Breast epithelium (tissue), 4 donors: ENCODE results near the gene LYG1. TPM values are rescaled to one million over a fixed set of nuclear protein-coding genes. Genes with fewer than 3 reads are reported as not detected.
"Not testable (repeated sequence)": the region's sequence is repeated elsewhere in the genome, so short reads cannot be mapped to it uniquely, and the experiment has no call there.

Experiments
- DNase-seq, 2 donors: peaks; one replicate each; pipeline ENCODE4 v3.0.0-alpha.2; 2019; ENCODE audit warnings: low spot score in 2 of 2
- H3K27ac ChIP-seq, 2 donors: fragments of 200-600 bp; sonication (generic) in 1 of 2; one replicate each; pipeline ENCODE4 v1.5.1; 2016 to 2019; ENCODE audit warnings: mild to moderate bottlenecking in 1 of 2
- H3K27me3 ChIP-seq, 2 donors: fragments of 200-600 bp; sonication (generic) in 1 of 2; one replicate each; pipeline versions ENCODE4 v1.5.1 to v1.6.0; 2017 to 2019; ENCODE audit warnings: control low read depth in 1 of 2, mild to moderate bottlenecking in 1 of 2
- H3K36me3 ChIP-seq: fragments of 200-600 bp; one replicate; pipeline ENCODE4 v1.5.1; 2019
- H3K4me1 ChIP-seq, 2 donors: fragments of 200-600 bp; sonication (generic); one replicate each; pipeline ENCODE4 v1.5.1; 2016 to 2019; ENCODE audit warnings: control low read depth in 1 of 2
- H3K4me3 ChIP-seq, 3 donors: fragments of 200-600 bp; sonication (generic); 1 replicate in 2 of 3; 2 replicates in 1 of 3; pipeline ENCODE4 v1.5.1; 2016 to 2019; ENCODE audit warnings: mild to moderate bottlenecking in 3 of 3, moderate library complexity in 2 of 3
- H3K9me3 ChIP-seq, 2 donors: fragments of 200-600 bp; sonication (generic) in 1 of 2; one replicate each; pipeline ENCODE4 v1.5.1; 2016 to 2019; ENCODE audit warnings: control low read depth in 1 of 2
- POLR2A ChIP-seq: fragments of 450-650 bp; IDR thresholded peaks from one replicate; pipeline ENCODE4 v1.6.1; 2016; ENCODE audit warnings: antibody characterized with exemption, mild to moderate bottlenecking, moderate library complexity
- POLR2AphosphoS5 ChIP-seq, 3 donors: sonication (generic); formaldehyde crosslinking; IDR thresholded peaks; one replicate each; pipeline ENCODE4 v1.6.1; 2017; ENCODE audit warnings: antibody characterized with exemption in 3 of 3
- intact Hi-C: fragments of 100-400 bp; cut with DNase I; formaldehyde crosslinking; loops from one replicate; pipeline ENCODE4 v1.15.1; 2023; ENCODE audit warnings: low total_unique reads
- total RNA-seq, 3 donors: library from RNA; depleted of rRNA; stranded (reverse); fragments of >200 nt; gene quantifications; one replicate each; pipeline ENCODE4 v1.1.0, GENCODE V29; 2016
- TF ChIP-seq, protein P1 (sequence below), 3 donors: fragments of 450-650 bp; IDR thresholded peaks; one replicate each; pipeline ENCODE4 v1.5.1; 2016 to 2017; ENCODE audit warnings: antibody characterized with exemption in 3 of 3, mild to moderate bottlenecking in 3 of 3, moderate library complexity in 3 of 3

LYG1 gene
- total RNA-seq, 3 donors from 2014 or later = 0.80 to 4.3 (median 2.2) TPM

DNA sequence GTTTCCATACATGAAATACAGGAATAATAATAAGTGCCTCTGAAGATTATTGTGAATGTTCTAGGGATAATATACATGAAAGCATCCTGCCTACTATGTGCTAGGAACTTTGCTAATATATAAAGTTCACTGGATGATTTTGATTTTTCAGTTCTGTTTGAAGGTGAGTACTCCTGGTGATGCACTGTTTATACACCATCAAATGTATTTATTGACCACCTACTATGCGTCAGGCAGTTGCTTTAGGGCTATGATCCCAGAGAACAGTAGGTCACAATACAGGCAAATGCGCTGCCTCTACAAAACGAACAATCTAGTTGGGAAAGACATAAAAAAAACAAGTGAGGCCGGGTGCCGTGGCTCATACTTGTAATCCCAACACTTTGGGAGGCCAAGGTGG lies 24.4 kb upstream of the LYG1 start:
- H3K9me3 ChIP-seq = no peaks in the 10 kb centered on the region
- H3K27me3 ChIP-seq = no peaks in the 10 kb centered on the region
- no peak overlapping the region for H3K27ac ChIP-seq
- DNase-seq = no peak
- no peaks in the 10 kb centered on the region for H3K4me1 ChIP-seq
- H3K36me3 ChIP-seq = no peaks in the 10 kb centered on the region
- intact Hi-C loops = no loop called here
- TF ChIP-seq POLR2A = no peak
- TF ChIP-seq, protein P1, sequence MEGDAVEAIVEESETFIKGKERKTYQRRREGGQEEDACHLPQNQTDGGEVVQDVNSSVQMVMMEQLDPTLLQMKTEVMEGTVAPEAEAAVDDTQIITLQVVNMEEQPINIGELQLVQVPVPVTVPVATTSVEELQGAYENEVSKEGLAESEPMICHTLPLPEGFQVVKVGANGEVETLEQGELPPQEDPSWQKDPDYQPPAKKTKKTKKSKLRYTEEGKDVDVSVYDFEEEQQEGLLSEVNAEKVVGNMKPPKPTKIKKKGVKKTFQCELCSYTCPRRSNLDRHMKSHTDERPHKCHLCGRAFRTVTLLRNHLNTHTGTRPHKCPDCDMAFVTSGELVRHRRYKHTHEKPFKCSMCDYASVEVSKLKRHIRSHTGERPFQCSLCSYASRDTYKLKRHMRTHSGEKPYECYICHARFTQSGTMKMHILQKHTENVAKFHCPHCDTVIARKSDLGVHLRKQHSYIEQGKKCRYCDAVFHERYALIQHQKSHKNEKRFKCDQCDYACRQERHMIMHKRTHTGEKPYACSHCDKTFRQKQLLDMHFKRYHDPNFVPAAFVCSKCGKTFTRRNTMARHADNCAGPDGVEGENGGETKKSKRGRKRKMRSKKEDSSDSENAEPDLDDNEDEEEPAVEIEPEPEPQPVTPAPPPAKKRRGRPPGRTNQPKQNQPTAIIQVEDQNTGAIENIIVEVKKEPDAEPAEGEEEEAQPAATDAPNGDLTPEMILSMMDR (IDR thresholded peaks at IDR 0.05) = no peak
- no peak overlapping the region for H3K4me3 ChIP-seq

GRCh38 chr2:99317873-99318200 lies 16.8 kb upstream of the LYG1 start:
- intact Hi-C loops, H3K9me3 ChIP-seq, H3K4me1 ChIP-seq, H3K4me3 ChIP-seq, H3K36me3 ChIP-seq, DNase-seq, H3K27ac ChIP-seq, H3K27me3 ChIP-seq: not testable (repeated sequence)

GRCh38 chr2:99317161-99317872 lies 16.3 kb upstream of the LYG1 start:
- no peaks in the 10 kb centered on the region for H3K27me3 ChIP-seq
- H3K4me3 ChIP-seq = no peak overlapping the region
- no peaks in the 10 kb centered on the region for H3K36me3 ChIP-seq
- H3K9me3 ChIP-seq = no peaks in the 10 kb centered on the region
- H3K27ac ChIP-seq = no peak overlapping the region
- intact Hi-C loops = no loop called here
- no peak for DNase-seq
- TF ChIP-seq, protein P1 (IDR thresholded peaks at IDR 0.05) = no peak
- no peak for TF ChIP-seq POLR2A
- no peak for TF ChIP-seq POLR2AphosphoS5 (IDR thresholded peaks at IDR 0.05)
- no peaks in the 10 kb centered on the region for H3K4me1 ChIP-seq

DNA sequence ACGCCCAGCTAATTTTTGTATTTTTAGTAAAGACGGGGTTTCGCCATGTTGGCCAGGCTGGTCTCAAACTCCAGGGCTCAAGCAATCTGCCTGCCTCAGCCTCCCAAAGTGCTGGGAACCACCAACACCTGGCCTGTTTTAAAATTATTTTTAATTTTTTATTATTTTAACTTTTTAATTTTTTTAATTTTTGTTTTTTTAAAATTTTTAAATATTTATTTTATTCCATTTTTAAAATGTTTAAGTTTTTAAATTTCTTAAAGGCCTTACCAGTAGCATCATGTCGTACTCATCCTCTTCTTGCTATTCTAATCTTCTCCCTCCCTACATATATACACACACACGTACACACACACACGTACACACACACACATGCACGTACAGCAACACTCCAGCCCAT lies 1.4 kb downstream of the LYG1 start:
- no peaks in the 10 kb centered on the region for H3K9me3 ChIP-seq
- H3K4me3 ChIP-seq = no peak overlapping the region
- intact Hi-C loops = no loop called here
- no peaks in the 10 kb centered on the region for H3K4me1 ChIP-seq
- no peaks in the 10 kb centered on the region for H3K27me3 ChIP-seq
- TF ChIP-seq, protein P1 (IDR thresholded peaks at IDR 0.05) = no peak
- TF ChIP-seq POLR2A (no peak), POLR2AphosphoS5 (IDR thresholded peaks at IDR 0.05) (no peak)
- no peaks in the 10 kb centered on the region for H3K36me3 ChIP-seq
- no peak overlapping the region for H3K27ac ChIP-seq
- no peak for DNase-seq

DNA sequence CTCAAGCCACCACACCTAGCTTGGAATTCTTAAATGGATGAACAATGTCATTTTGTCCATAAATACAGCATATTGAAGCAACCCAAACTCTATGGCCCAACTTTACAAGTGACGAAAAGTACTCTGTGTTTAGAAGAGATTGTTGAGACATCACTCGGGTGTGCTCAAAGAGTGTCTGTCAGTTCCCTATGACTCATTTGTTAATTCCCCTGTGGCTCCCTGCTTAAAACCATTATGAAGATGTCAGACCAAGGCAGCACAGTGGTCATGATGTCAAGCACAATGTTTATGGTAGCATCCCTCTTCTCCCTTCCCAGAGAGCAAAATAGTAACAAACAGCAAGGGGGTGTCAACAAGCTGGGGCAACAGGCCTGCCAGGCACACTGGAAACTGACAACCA lies 3.0 kb downstream of the LYG1 start:
- Histone ChIP-seq H3K36me3 (no peaks in the 10 kb centered on the region), H3K27ac (no peak overlapping the region), H3K4me1 (no peaks in the 10 kb centered on the region), H3K9me3 (no peaks in the 10 kb centered on the region), H3K27me3 (no peaks in the 10 kb centered on the region), H3K4me3 (no peak overlapping the region)
- TF ChIP-seq, protein P1 (IDR thresholded peaks at IDR 0.05) = no peak
- TF ChIP-seq POLR2A = no peak
- TF ChIP-seq POLR2AphosphoS5 (IDR thresholded peaks at IDR 0.05) = no peak
- intact Hi-C loops = no loop called here
- DNase-seq = no peak

- H3K4me3 ChIP-seq = no peak overlapping the region
- no peak overlapping the region for H3K27ac ChIP-seq
- no peaks in the 10 kb centered on the region for H3K4me1 ChIP-seq
- no peak for DNase-seq
- no peaks in the 10 kb centered on the region for H3K9me3 ChIP-seq
- no peak for TF ChIP-seq POLR2A
- no peak for TF ChIP-seq POLR2AphosphoS5 (IDR thresholded peaks at IDR 0.05)
- TF ChIP-seq, protein P1 (IDR thresholded peaks at IDR 0.05) = no peak
- intact Hi-C loops = no loop called here
- no peaks in the 10 kb centered on the region for H3K27me3 ChIP-seq
- no peaks in the 10 kb centered on the region for H3K36me3 ChIP-seq
These were observed 15.5 kb downstream of the LYG1 start for GRCh38 chr2:99285526-99285925.
